ENCODE results near the gene ZNF142.

The ZNF142 gene

GRCh38 chr2:218643751-218644310 lies 15.6 kb downstream of the ZNF142 start:
- TF ChIP-seq POLR2AphosphoS5 (IDR thresholded peaks at IDR 0.05; ENCODE audit: low read depth, low read length) (no peak), SIN3A (IDR thresholded peaks at IDR 0.05; ENCODE audit: borderline replicate concordance, insufficient read depth, low read length) (no peak), FOXP2 (optimal IDR thresholded peaks at IDR 0.05; ENCODE audit: borderline replicate concordance, extremely low read depth, extremely low read length, insufficient read depth) (no peak), REST (IDR thresholded peaks at IDR 0.05; ENCODE audit: insufficient read depth in 1 of 2, low read depth in 2 of 2, low read length in 2 of 2) (no peak), TAF1 (IDR thresholded peaks at IDR 0.05; ENCODE audit: borderline replicate concordance, insufficient read depth, low read length) (no peak)

GRCh38 chr2:218642786-218643185 lies 16.6 kb downstream of the ZNF142 start:
- TF ChIP-seq FOXP2 (optimal IDR thresholded peaks at IDR 0.05; ENCODE audit: borderline replicate concordance, extremely low read depth, extremely low read length, insufficient read depth) (no peak), POLR2AphosphoS5 (IDR thresholded peaks at IDR 0.05; ENCODE audit: low read depth, low read length) (no peak), REST (IDR thresholded peaks at IDR 0.05; ENCODE audit: insufficient read depth in 1 of 2, low read depth in 2 of 2, low read length in 2 of 2) (no peak), TAF1 (IDR thresholded peaks at IDR 0.05; ENCODE audit: borderline replicate concordance, insufficient read depth, low read length) (no peak), SIN3A (IDR thresholded peaks at IDR 0.05; ENCODE audit: borderline replicate concordance, insufficient read depth, low read length) (no peak)

GRCh38 chr2:218642121-218642656 lies 17.2 kb downstream of the ZNF142 start:
- TF ChIP-seq POLR2AphosphoS5 (IDR thresholded peaks at IDR 0.05; ENCODE audit: low read depth, low read length) (no peak), SIN3A (IDR thresholded peaks at IDR 0.05; ENCODE audit: borderline replicate concordance, insufficient read depth, low read length) (no peak), TAF1 (IDR thresholded peaks at IDR 0.05; ENCODE audit: borderline replicate concordance, insufficient read depth, low read length) (no peak), REST (IDR thresholded peaks at IDR 0.05; ENCODE audit: insufficient read depth in 1 of 2, low read depth in 2 of 2, low read length in 2 of 2) (no peak), FOXP2 (optimal IDR thresholded peaks at IDR 0.05; ENCODE audit: borderline replicate concordance, extremely low read depth, extremely low read length, insufficient read depth) (no peak)

GRCh38 chr2:218638372-218638771 lies 21.1 kb downstream of the ZNF142 start:
- TF ChIP-seq POLR2AphosphoS5 (IDR thresholded peaks at IDR 0.05; ENCODE audit: low read depth, low read length) (no peak), REST (IDR thresholded peaks at IDR 0.05; ENCODE audit: insufficient read depth in 1 of 2, low read depth in 2 of 2, low read length in 2 of 2) (no peak), TAF1 (IDR thresholded peaks at IDR 0.05; ENCODE audit: borderline replicate concordance, insufficient read depth, low read length) (no peak), FOXP2 (optimal IDR thresholded peaks at IDR 0.05; ENCODE audit: borderline replicate concordance, extremely low read depth, extremely low read length, insufficient read depth) (no peak), SIN3A (IDR thresholded peaks at IDR 0.05; ENCODE audit: borderline replicate concordance, insufficient read depth, low read length) (no peak)

All from PFSK-1 (cell line).